ENCODE data around the gene MRPL9. TPM values are rescaled to one million over a fixed set of nuclear protein-coding genes. Genes with fewer than 3 reads are reported as not detected.
A peak's percentile ranks its signal among the peaks of the same experiment; 100 is the strongest.

The MRPL9 gene
- total RNA-seq, 2 donors from 2014 or later, result 49.4 to 104 TPM

DNA sequence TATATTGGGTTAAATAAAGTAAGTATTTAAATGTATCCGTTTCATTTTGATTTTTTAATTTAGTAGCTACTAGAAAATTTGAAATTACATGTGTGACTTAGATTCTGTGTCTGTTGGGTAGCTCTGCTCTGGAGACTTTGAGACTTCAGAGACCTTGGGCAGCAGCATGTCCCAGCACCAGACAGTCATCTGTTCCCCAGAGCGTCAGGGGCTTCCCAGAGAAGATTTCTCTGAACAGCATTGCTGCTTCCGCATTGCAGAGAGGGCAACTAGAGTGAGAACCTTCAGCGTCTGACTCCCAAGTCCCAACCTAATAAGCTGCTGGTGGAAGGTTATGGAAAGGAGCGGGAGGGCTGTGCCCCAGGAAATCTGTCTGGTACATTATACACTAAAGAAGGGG, 35.3 kb upstream of the MRPL9 start:
- Histone ChIP-seq H3K27ac (no peak overlapping the region), H3K4me1 (no peaks in the 10 kb centered on the region), H3K9ac (ENCODE audit: low read depth in 2 of 2, low read length in 2 of 2) (no peak overlapping the region), H3K4me3 (no peak overlapping the region), H3K9me3 (no peaks in the 10 kb centered on the region), H3K27me3 (no peaks in the 10 kb centered on the region), H3K36me3 (no peaks in the 10 kb centered on the region)
- TF ChIP-seq CTCF (IDR thresholded peaks at IDR 0.05), result no peak
- DNase-seq, result no peak
- intact Hi-C loops (cut with DNase I), result no loop called here

- H3K4me1 ChIP-seq, result no peaks in the 10 kb centered on the region
- H3K4me3 ChIP-seq, result peak overlapping the region; percentile 65
- peak overlapping the region; percentile 61 for H3K27ac ChIP-seq
- peak; percentile 35 for DNase-seq
- H3K9ac ChIP-seq (ENCODE audit: low read depth in 2 of 2, low read length in 2 of 2), result peak overlapping the region; percentile 51 to 89
- H3K36me3 ChIP-seq, result no peaks in the 10 kb centered on the region
- H3K27me3 ChIP-seq, result no peaks in the 10 kb centered on the region
- intact Hi-C loops (cut with DNase I), result no loop called here
- no peak for TF ChIP-seq CTCF (IDR thresholded peaks at IDR 0.05)
- no peaks in the 10 kb centered on the region for H3K9me3 ChIP-seq
Observed at GRCh38 chr1:151790940-151791651, 27.8 kb upstream of the MRPL9 start.

DNA sequence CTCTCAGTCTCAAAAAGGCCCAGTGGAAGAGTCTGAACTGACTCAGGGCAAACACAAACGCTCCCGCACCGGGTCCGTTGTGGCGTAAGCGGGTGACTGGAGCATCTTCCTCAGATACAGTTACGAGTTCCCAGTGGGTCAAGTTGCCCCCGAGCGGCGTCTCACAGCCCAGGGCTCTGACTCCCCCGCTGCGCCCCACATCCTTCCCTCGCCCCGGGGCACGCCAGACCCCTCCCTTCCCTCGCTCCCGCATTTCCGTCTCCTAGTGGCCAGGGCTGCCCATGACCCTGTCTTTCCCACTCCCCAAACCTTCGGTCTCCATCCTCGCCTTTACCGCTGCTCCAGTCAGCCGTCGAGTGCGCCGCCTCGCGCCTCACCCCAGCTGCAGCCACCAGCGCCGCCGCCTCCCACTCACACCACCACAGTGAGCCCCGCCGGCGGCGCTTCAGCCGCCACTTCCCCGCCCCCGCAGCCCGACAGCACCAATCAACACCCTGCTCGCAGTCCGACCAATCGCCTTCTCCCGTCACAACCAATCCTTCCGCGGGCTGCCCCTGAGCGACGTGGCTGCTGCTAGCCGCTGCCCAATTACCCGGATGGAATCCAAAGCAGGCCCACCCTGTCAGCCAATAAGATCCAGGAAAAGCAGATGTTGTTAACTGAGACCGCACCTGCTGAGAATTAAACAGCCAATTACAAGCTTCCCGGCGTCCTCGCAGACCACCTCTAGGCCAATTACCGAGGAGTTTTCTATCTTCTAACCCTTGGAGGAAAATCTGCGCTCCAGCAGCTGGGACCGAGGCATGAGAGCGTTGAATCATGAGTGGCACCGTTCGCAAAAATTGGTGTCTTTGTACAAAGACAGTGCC, 27.0 kb upstream of the MRPL9 start, which contains the start of gene TDRKH:
Gene TDRKH (minus strand): TSS at position 430 of the 869 bp plus-strand sequence. CDS start 7,478 bp downstream, outside the sequence.
- no peaks in the 10 kb centered on the region for H3K27me3 ChIP-seq
- H3K9me3 ChIP-seq, result no peaks in the 10 kb centered on the region
- peak; percentile 12 for TF ChIP-seq CTCF (IDR thresholded peaks at IDR 0.05)
- no peaks in the 10 kb centered on the region for H3K36me3 ChIP-seq
- peak within 1 kb of the TSS; percentile 71 to 89 for H3K9ac ChIP-seq (ENCODE audit: low read depth in 2 of 2, low read length in 2 of 2)
- H3K27ac ChIP-seq, result peak within 1 kb of the TSS; percentile 61
- peak within 1 kb of the TSS; percentile 65 for H3K4me3 ChIP-seq
- DNase-seq, result peak; percentile 98
- intact Hi-C loops (cut with DNase I), result no loop called here
- no peaks in the 10 kb centered on the region for H3K4me1 ChIP-seq

DNA sequence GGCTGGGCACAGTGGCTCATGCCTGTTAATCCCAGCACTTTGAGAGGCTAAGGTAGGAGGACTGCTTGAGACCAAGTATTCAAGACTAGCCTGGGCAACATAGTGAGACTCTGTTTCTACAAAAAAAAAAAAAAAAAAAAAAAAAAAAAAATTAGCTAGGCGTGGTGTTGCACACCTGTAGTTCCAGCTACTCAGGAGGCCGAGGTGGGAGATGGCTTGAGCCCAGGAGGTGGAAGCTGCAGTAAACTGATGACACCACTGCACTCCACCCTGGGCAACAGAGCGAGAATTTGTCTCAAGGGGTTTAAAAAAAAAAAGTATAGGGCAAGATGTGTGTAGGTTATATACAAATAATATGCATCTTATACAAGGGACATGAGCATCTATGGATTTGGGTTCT, 24.4 kb upstream of the MRPL9 start:
- intact Hi-C loops (cut with DNase I), result no loop called here
- Histone ChIP-seq H3K27ac (no peak overlapping the region), H3K4me1 (no peaks in the 10 kb centered on the region), H3K9me3 (no peaks in the 10 kb centered on the region), H3K36me3 (no peaks in the 10 kb centered on the region), H3K9ac (ENCODE audit: low read depth in 2 of 2, low read length in 2 of 2) (no peak overlapping the region), H3K4me3 (no peak overlapping the region), H3K27me3 (no peaks in the 10 kb centered on the region)
- DNase-seq, result no peak
- no peak for TF ChIP-seq CTCF (IDR thresholded peaks at IDR 0.05)

DNA sequence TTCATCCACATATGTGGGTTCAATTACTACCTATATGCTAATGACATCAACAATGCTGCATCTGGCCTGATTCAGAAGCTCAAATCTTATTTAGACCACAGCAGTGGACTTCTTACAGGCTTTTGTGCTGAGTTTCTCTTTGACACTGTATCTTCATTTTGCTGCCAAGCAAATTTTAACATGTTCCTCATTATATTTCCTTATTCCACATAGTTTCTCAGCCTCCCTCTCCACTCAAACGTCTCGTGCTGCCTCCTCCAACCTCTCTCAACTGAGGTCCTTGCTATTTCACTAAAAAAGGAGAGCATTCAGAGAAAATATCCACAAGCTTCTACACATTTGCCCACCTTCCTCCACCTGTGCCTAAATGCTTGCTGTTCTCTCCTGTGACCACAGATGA, 20.5 kb upstream of the MRPL9 start:
- DNase-seq, result no peak
- TF ChIP-seq CTCF (IDR thresholded peaks at IDR 0.05), result no peak
- no peak overlapping the region for H3K27ac ChIP-seq
- no peak overlapping the region for H3K9ac ChIP-seq (ENCODE audit: low read depth in 2 of 2, low read length in 2 of 2)
- no peaks in the 10 kb centered on the region for H3K27me3 ChIP-seq
- intact Hi-C loops (cut with DNase I), result no loop called here
- H3K4me3 ChIP-seq, result no peak overlapping the region
- H3K9me3 ChIP-seq, result no peaks in the 10 kb centered on the region
- no peaks in the 10 kb centered on the region for H3K4me1 ChIP-seq
- H3K36me3 ChIP-seq, result no peaks in the 10 kb centered on the region
